Measurements from ENCODE around the gene ARMC6.

ARMC6 gene

DNA sequence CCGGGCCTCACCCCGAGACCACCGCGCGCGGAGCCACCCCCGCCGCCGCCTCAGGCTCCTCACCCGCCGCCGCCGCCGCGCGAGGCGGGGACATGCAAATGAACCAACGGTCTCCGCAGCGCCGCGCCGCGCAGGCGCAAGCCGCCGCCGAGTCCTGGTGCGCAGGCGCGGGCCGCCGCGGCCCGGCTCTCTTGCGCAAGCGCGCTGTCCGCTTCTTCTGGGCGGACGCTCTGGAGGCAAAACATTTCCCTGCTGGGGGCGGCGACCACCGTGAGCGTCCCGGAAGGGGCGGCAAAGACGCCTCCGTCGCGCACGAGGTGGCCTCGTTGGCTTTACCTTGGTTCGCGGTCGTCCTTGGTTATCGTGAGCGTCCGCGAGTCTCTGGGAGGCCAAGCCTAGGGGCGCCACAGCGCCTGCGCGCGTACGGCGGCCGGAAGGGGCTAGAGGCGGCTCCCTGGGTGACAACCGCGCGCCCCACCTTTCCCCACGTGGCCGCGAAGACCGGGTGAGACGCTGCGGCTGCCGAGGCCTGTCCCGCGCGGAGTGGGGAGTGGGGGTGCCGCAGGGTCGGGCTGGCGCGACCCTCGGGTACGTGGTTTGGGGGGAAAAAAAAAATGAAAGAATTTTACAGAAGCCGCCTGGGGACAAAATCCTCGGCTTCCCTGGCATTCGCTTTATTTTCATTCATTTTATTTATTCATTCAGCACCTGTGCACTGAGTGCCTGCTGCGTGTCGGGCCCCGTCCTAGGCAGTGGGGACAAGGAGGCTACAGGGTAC lies at the start of gene ARMC6, which contains the start of gene SUGP2:
Gene ARMC6 (plus strand): TSS at position 178 of the 778 bp plus-strand sequence. CDS start 607 bp downstream, outside the sequence.
Gene SUGP2 (minus strand): TSS at position 92 of the 778 bp plus-strand sequence. CDS start 2,446 bp downstream, outside the sequence.
- DNase-seq (ENCODE audit: low spot score): peak; percentile 90

DNA sequence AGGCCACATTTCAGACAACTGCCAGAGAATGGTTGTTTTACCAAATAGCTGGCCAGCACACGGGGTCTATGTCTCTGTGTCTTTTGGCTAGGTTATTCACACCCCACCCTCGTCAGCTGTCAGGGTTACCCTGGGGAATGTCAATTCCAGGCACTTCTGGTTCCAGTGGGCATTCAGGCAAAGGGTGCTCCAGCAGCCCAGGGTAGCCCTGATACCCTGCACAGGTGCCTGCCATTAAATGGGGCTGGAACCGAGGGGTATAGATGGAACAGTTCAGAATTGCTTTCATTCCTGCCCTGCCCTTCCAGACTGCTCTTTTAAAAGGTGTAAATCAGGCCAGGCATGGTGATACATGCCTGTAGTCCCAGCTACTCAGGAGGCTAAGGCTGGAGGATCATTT lies 49.2 kb upstream of the ARMC6 start:
- no peak for DNase-seq (ENCODE audit: low spot score)

DNA sequence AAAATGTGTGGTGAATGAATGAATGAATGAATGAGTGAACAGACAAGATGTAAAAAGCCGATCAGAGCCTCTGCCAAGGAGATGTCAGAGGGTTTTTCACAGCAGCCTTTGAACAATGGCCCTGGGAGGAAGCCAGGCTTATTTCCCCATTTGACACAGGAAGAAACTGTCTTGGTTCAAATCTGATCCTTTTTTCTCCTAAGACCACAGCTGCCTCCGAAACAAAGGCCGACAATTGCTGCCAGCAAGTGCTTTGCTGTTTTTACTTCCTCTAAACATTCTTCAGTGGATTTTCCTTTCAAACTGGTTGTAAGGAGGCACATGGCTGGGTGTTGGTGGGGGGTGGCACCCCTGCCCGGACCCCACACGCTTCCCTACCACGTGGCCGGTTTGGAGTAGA lies 48.1 kb upstream of the ARMC6 start:
- DNase-seq (ENCODE audit: low spot score): no peak

DNA sequence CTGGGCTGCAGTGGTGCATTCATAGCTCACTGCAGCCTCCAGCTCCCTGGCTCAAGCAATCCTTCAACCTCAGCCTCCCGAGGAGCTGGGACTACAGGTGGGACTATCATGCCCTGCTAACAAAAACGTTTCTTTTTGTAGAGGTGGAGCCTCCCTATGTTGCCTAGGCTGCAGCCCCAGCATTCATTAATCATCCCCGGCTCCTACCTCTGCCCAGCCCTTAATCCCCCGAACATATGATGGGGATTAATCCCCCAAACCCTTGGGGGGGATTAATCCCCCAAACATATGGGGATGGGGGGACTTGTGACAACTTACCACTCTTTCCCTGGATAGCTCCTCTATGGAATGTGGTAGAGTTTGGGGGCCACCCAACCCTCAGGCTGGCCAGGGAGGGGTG lies 45.9 kb upstream of the ARMC6 start:
- no peak for DNase-seq (ENCODE audit: low spot score)

DNA sequence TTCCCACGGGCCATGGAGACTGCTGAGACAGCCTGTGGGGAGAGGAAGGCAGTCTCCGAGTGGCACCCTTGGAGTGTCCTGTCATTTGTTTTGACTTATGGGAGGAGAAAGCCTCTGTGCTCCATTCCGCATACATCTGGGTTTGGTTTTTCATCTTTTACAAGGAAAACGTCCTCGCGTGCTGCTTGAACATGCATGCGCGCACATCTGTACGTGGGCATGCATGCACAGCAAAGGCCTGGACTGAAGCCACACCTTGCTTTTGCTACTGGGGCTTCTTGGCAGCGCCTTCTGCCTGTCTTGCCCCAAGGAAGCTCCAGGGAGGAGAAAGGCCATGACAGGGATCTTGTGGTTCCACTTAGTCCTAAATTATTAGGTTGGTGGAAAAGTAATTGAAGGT lies 44.1 kb upstream of the ARMC6 start:
- DNase-seq (ENCODE audit: low spot score): no peak

DNA sequence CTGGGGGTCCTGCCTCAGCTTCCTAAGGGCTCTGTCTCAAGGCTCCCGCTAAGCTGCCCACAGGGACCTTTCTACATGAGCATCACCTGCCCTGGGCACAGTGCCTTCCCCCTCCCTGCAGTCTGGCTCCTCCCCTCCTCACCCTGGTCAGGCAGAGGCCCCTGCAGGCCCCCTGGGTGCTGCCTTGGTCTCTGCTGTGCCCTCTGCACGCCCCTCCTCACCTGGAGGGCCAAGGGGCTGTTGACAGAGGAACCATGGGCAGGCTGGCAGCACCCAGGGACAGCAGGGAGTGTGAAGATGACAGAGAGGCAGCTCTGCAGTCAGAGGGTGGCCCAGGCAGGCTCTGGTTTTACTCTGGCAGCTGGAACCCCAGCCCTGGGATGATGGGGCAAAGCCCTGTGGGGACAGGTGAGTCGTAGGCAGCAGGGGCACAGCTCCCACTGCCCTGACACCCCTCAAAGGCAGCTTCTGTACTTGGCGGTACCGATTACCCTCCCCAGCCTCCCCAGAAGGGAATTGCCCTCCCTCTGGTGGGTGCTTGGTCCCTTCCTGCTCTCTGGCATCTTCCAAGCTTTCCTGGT lies 43.2 kb upstream of the ARMC6 start:
- no peak for DNase-seq (ENCODE audit: low spot score)

DNA sequence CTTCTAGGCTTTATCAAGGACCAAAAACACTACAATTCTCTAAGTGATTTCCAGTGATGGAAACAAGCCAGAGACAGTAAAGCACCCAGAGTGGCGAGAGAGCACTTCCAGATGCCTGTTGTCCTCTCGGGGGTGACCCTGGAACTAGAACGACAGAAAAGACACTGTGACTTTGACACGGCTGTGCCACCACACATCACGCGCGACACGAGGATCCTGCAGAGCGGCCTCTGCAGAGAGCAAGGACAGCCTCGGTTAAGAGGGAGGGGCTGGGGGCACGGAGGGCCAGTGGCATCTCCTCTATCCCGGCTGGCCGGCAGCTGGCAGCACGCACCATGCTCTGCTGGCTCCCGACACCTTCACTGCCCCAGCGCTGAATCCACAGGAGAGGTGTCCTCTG lies 42.4 kb upstream of the ARMC6 start:
- no peak for DNase-seq (ENCODE audit: low spot score)

DNA sequence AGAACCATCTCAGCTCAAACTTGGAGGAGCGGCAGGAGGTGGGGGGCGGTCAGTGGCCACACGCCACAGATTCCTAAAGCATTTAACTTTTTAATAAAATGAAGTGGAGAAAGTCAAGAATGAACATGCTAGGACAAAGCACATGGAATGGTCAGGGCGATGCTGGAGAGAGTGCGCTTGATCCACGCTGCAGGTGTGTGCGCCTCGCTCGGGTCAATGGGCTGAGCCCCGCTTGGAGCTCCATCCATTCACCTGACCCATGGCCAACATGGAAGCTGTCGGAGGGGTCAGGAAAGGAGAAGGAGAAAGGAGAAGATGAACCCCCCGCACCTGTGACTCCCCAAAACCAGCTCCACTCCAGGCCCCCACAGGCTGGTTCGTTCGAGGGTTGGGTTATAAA lies 41.9 kb upstream of the ARMC6 start:
- DNase-seq (ENCODE audit: low spot score): no peak

DNA sequence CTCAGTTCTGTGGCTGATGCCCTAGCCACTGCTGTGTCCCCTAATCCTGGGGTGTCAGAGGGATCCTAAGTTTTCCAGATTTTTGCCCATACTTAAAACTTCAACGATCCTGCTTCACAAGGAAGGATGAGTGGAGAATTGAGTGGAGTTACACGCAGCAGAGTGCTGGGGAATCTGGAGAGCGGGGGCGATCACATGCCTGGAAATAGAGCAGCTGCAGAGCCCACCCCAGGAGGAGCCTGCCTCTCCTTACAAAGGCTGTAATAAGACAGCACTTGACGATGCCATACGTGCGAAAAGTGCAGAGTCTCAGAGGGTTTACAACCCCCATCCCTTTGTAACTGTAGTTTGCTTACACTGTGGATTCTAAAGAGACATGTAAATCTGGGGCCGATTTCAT lies 40.7 kb upstream of the ARMC6 start:
- DNase-seq (ENCODE audit: low spot score): no peak

DNA sequence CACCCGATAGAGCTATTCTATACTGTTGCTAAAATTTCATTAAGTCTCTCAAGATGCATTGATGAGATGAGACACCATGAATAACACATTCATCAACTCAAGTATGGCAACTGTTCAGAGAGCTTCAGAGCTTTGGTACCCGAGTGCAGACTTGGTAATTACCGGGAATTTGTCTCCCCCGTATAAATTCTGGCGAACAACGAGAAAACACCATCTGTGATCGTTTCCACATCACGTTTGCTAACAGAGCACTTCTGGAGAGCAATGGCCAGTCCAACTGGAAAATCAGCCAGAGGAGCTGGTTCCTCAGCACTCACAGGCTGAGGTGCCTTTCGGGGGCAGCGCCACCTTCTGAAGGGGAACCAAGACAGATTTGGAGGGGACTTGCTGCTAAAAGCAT lies 40.3 kb upstream of the ARMC6 start:
- DNase-seq (ENCODE audit: low spot score): no peak

DNA sequence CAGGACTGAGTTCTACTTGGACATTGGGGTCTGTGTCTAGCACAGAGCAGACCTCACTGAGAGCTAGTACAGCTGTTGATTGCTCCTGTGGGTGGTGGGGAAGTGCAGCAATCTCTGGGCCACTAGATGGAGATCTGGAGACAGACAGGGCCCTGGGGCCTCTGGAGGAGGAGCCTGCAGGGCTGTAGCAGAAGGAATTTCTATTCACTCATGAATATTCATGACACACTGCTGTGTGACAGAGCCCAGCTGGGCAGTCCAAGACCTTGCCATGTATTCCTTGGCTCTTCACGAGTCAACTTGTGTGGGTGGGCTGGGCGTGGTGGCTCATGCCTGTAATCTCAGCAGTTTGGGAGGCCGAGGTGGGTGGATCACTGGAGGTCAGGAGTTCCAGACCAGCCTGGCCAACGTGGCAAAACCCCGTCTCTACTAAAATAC lies 37.6 kb upstream of the ARMC6 start:
- peak; percentile 13 for DNase-seq (ENCODE audit: low spot score)

DNA sequence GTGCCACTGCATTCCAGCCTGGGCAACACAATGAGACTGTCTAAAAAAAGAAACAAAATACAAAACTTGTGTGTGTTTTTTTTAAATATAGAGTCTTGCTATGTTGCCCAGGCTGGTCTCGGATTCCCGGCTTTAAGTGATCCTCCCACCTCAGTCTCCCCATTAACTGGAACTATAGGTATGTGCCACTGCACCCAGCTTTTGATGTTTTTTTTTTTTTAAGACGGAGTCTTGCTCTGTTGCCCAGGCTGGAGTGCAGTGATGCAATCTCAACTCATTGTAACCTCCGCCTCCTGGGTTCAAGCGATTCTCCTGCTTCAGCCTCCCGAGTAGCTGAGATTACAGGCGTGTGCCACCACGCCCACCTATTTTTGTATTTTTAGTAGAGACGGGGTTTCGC lies 37.1 kb upstream of the ARMC6 start:
- DNase-seq (ENCODE audit: low spot score): no peak

DNA sequence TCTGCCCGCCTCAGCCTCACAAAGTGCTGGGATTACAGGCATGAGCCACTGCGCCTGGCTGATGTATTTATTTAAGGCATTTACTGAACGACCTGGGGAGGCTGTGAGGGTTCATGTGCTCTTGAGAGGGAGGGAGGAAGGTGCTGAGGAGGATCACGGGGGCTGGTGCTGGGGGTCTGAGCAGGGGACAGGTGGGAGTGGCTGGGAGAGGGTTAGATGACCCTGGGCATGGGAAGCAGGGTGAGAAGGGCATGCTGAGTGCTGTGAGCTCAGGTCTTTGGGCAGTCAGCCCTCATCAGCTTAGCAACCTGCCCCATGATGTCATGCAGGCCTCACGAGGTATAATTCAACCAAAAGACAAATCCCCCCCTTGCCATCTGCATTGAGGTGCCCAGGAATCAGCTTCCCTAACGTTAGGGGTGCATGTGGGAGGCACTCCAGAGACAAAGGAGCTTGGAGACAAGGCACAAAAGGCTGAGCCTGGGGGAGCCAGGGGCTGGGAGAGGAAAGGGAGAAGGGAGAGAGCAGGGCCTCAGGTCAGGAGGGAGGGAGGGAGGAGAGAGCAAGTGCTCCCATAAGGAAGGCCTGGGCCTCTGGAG lies 36.5 kb upstream of the ARMC6 start:
- DNase-seq (ENCODE audit: low spot score): no peak

DNA sequence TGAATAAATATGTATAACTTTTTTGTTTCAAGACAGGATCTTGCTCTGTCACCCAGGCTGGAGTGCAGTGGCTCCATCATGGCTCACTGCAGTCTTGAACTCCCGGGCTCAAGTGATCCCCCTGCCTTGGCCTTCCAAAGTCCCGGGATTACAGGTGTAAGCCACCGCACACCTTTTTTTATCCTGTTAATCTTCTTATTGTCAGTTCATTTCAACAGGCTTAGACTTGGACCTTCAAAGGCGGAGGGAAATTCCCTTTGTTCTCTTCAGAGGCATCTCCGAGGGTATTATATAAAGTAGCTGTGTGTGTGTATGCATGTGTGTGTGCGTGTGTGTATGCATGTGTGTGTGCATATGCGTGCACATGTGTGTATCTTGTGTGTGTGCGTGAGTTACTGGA lies 35.1 kb upstream of the ARMC6 start:
- no peak for DNase-seq (ENCODE audit: low spot score)

DNA sequence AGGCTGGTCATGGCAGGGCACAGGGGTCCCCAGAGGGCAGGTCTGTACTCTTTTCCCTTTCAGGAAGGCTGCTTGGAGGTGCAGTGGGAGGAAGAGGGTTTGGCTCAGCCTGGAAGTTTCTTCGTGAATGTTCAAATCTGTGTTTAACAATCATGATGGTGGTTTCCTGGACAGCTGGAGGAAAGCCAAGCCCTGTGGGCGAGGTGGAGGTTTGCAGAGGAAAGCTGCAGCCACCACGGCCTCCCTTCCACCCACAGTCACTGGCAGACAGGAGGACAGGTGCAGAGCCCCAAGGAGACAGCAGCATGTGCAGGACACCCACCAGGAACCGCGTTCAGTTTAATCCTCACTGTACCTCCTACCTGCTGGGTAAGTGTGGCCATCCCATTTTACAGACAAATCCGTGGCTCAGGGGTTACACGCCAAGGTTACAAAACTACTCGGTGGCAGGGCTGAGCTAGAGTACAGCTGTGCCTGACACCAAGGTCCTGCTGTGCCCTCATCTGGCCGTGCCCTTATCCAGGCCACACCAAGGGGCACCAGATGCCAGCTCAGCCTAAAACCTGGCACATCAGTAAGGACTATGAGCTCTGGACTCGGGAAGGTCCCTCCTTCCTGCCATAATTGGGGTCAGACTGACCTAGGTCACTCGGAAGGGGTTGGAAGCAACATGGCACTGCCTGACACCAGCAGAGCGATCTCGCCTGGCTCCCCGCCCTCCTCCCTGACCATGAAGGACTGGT lies 34.2 kb upstream of the ARMC6 start:
- no peak for DNase-seq (ENCODE audit: low spot score)

DNA sequence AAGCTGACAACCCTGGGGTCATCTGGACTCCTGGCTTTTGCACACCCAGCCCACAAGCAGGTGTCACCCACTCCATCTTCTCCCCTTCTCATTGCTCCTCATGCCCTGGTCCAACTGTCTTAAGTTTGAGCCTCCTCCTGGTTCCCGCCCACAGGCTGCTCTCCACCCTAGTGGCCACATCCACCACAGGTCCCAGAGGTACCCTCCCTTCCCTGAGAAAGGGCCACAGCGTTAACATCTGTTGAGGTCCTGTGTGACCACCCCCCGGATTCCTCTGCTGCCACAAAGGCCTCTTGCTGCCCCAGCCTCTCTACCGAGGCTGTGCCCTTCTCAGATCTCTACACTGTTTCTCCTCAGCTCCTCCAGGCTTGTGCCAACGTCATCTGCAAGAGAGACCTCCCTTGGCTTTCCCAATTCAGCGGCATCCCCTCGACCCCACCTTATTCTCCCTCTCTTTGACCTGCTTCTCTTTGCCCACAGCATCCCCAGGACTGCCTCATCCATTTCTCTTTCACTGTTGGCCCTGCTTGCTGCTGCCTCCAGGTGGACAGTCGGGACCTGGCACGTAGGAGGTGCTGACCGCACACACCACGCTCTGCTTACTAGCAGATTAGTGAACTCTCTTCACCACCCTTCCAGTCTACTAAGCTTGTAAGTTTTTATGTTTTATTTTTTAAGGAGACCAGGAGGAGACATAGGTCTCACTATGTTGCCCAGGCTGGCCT lies 33.3 kb upstream of the ARMC6 start:
- DNase-seq (ENCODE audit: low spot score): no peak

DNA sequence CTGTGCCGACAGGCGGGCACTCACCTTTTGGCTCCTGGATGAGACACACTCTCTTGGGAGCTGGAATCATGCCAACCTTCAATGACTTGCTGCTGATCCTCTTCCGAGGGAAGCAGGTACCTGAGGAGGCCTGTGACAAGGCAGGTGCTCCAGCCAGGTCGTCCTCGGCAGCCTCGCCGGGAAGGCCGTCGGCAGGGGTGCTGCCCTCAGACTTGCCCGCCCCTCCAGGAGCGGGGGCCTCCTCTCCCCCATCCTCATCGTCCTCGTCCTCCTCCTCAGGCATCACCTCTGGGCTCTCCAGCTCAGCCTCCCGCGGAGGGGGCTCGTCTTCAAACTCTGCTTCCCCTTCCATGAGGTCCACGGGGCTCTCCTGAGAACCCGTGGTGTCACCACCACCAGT lies 29.3 kb upstream of the ARMC6 start:
- no peak for DNase-seq (ENCODE audit: low spot score)

DNA sequence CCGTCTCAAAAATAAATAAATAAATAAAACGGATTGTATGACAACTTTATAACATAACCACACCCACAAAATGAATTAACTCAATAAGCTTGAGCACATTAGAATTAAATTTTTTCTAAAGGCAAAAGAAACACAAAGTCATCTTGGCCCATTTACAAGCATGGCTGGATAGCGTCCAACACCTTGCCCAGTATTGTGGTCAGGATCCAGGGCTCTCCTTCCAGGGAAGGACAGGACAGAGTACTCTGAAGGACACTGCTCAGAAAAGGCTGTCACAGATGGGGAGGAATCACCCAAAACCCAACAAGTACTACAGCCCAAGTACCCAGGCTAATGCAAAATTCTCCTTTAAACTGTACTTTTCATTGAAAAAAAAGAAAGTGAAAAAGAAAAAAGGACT lies 27.2 kb upstream of the ARMC6 start:
- no peak for DNase-seq (ENCODE audit: low spot score)

DNA sequence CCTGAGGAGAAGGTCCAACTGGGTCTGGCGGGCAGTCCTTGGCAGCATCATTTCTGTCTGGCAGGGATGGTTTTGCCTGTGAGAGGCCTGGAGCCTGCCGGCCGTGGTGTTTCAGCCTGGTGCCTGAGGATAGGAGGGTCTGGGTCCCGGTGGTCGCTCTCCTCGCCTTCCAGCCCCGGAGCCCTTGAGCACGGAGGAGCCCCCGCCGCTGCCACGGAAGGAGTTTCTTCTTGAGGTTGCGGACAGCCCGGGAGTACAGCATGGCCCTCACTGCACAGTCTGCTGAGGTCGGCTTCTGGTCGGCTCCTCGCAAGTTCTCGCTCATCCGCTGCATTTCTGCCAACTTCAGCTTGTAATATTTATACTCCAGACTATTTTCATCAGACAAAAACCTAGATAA lies 23.5 kb upstream of the ARMC6 start:
- no peak for DNase-seq (ENCODE audit: low spot score)

DNA sequence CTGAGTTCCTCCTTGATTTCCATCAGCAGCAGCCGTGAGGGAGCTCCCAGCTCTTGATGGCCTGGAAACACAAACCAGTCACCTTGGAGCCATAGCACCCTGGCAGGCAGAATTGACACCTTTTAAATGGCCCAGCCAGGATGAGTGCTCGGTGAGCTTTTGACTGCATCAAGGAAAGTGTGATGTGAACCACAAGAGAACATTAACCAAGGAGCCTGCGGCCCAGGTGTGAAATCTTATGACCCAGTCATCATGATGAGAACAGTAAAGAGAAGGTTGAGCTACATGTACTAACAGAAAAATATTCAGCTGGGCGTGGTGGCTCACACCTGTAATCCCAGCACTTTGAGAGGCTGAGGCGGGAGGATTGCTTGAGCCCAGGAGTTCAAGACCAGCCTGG lies 22.9 kb upstream of the ARMC6 start:
- DNase-seq (ENCODE audit: low spot score): no peak

DNA sequence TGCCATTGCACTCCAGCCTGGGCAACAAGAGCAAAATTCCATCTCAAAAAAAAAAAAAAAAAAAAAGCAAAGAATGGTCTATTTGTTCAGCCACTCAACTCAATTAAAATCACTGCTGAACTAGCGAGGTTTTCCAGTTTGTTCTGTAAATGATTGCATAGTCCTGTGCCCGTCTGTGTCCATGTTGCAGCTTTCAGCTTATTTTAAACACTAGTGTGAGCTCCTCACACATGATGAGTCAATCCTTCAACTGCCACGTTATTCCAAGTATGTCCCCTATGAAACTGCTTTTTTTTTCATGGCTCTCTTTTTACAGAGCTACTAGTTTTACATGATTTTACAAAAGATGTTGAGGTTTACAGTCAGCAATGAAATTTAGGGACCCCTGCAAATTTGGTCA lies 12.3 kb upstream of the ARMC6 start:
- DNase-seq (ENCODE audit: low spot score): no peak

DNA sequence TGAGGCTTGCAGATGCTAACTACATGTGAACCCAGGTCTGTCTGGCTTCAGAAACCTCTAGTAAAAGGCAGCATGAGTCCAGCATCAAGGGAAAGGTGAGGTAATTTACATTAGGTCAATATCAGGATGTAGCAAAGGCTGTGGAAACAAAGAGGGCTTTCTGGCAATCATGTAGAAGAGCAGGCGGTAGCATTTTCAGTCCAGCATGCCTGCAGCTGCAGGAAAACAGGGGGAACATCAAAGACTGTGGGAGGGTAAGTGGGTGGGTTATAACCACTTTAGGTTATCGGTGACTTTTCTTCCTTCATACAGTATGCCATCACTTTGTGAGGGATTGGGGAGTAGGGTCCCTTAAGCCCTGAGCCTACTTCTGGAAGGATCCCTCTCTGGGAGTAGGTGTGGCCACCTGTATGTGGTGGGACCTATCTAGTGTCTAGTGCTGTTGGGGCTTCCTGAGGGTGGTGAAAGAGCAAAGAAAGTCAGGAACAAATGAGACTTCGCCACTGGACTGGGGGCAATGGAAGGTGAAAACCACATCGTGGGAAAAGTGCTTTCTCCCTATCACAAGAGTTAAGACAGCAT lies 10.9 kb upstream of the ARMC6 start:
- DNase-seq (ENCODE audit: low spot score): no peak

Data from hematopoietic multipotent progenitor cell treated with erythropoietin and hydrocortisone succinate and interleukin-3 and kit ligand, for 15 days (in vitro differentiated cells).